ENCODE measurements around the gene C16orf54. TPM values are rescaled to one million over a fixed set of nuclear protein-coding genes. Genes with fewer than 3 reads are reported as not detected.
"Not testable (repeated sequence)": the region's sequence is repeated elsewhere in the genome, so short reads cannot be mapped to it uniquely, and the experiment has no call there.

The C16orf54 gene
- total RNA-seq, 1 donor from 2014 or later = 0.74 TPM

- ATAC-seq (no peak), DNase-seq (no peak)
- intact Hi-C loops (cut with micrococcal nuclease) = no loop called here
These were observed 51.2 kb downstream of the C16orf54 start for GRCh38 chr16:29694384-29695195.

- intact Hi-C loops (cut with micrococcal nuclease); DNase-seq; ATAC-seq: not testable (repeated sequence)
These were observed 53.2 kb downstream of the C16orf54 start for GRCh38 chr16:29692606-29693005.

Other genes starting within 250 kb of the C16orf54 start
- 20.4 TPM for gene NPIPB12, start 239.6 kb downstream of the C16orf54 start, total RNA-seq
- 0.87 TPM for gene SPN, start 82.7 kb downstream of the C16orf54 start, total RNA-seq
- gene QPRT, start 66.8 kb downstream of the C16orf54 start, total RNA-seq = 26.0 TPM
- gene ZG16, start 32.3 kb upstream of the C16orf54 start, total RNA-seq = not detected
- gene KIF22, start 44.8 kb upstream of the C16orf54 start, total RNA-seq = 55.2 TPM
- gene MAZ, start 60.5 kb upstream of the C16orf54 start, total RNA-seq = 101 TPM
- 3.1 TPM for gene PRRT2, start 66.2 kb upstream of the C16orf54 start, total RNA-seq
- 16.2 TPM for gene PAGR1, start 70.2 kb upstream of the C16orf54 start, total RNA-seq
- gene MVP, start 74.5 kb upstream of the C16orf54 start, total RNA-seq = 47.0 TPM
- 65.8 TPM for gene CDIPT, start 117.2 kb upstream of the C16orf54 start, total RNA-seq
- gene SEZ6L2, start 153.6 kb upstream of the C16orf54 start, total RNA-seq = 0.22 TPM
- gene ASPHD1, start 154.5 kb upstream of the C16orf54 start, total RNA-seq = 0.37 TPM
- gene KCTD13, start 180.2 kb upstream of the C16orf54 start, total RNA-seq = 5.5 TPM
- gene TMEM219, start 216.1 kb upstream of the C16orf54 start, total RNA-seq = 66.2 TPM
- gene TAOK2, start 227.9 kb upstream of the C16orf54 start, total RNA-seq = 34.9 TPM
- 19.4 TPM for gene HIRIP3, start 249.6 kb upstream of the C16orf54 start, total RNA-seq

Measured in left ventricle myocardium superior (tissue), 1 donor.